NCI-H2227 treated with DMSO at 0.1 percent for 48 hours (cell line): ENCODE data around the gene REST.

Source experiments
- DNase-seq: peaks from one replicate; lab custom pipeline; 2025; lab: John Stamatoyannopoulos, UW

Gene REST

DNA sequence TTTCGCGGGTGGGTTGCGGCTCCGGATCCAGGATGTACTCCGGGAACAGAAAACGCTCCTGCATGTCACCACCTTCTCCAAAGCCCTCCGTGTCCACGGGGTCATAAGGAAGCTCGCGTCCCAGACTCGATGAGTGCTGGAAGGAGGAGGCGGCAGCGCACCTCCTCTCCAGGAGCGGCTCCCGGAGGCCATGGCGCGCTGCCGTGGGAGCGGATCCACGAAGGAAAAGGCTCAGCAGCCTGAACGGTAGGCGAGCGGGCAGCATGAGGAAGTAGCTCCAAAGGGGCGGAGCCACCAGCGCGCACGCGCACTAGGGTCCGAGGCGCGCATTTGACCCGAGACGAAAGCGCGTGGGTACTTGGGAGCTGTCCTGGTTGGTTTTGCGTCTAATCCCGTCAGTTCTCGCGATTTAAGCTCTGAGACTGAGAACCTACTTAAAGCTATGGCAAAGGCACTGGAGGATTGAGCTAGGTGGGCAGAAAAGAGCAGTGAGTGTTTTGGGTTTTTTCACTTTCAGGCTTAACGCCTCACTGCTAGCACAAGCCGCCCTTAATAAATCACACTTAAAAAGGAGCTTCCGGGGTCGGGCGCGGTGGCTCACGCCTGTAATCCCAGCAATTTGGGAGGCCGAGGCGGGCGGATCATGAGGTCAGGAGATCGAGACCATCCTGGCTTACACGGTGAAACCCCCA, 69.8 kb downstream of the REST start, which contains the start of gene NOA1:
TSS of gene NOA1 (minus strand) at position 286 of the 692 bp plus-strand sequence. CDS start at position 265, 21 bp downstream.
- DNase-seq, result peak; percentile 97

DNA sequence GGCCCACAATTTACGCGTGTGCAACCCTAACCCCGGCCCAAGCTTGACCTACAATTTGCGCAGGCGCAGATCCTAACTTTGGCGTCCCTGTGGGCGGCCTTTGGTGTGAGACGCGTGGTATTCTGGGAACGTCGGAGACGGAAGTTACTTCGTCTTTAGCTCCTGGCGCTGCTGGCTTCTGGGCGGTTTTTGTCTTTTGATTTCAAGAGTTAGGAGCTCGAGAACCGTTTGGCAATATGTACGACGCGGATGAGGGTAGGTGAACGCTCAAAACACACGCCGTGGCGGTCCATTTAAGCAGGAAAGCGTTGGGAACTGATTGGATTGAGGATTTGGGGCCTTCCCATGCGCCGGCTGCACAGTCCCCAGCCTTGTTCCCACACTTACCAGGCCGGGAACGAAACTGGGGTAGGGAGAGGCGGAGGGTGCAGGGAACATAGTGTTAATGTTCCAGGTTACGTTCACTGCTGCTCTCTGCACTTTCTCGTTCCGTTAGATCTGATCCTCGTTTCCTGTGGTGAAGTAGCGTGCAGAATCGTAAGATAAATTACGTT, 71.1 kb downstream of the REST start, which contains the start of gene POLR2B:
TSS of gene POLR2B (plus strand) at position 147 of the 554 bp plus-strand sequence. CDS start at position 237, 90 bp downstream.
- peak; percentile 81 for DNase-seq

GRCh38 chr4:56979421-56980072, 71.8 kb downstream of the REST start:
- no peak for DNase-seq

- no peak for DNase-seq
These were observed 74.1 kb downstream of the REST start for GRCh38 chr4:56981795-56982201.

DNA sequence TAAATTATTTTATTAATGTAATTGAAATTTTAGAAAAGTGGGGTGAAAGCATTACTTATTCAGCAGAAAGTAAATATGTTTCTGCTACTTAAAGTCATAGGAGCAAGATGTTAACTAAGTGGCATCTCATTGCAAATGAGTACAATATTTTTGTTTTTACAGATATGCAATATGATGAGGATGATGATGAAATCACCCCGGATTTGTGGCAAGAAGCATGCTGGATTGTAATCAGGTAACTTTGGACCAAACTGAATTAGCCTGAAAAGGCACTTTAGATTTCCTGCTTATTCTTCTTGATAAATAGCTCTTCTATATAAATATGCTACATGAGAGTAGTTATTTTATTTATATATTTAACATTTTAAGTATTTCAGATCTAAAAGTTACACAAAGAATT, 78.5 kb downstream of the REST start:
- no peak for DNase-seq

- no peak for DNase-seq
These were observed 79.3 kb downstream of the REST start for GRCh38 chr4:56986952-56987351.

DNA sequence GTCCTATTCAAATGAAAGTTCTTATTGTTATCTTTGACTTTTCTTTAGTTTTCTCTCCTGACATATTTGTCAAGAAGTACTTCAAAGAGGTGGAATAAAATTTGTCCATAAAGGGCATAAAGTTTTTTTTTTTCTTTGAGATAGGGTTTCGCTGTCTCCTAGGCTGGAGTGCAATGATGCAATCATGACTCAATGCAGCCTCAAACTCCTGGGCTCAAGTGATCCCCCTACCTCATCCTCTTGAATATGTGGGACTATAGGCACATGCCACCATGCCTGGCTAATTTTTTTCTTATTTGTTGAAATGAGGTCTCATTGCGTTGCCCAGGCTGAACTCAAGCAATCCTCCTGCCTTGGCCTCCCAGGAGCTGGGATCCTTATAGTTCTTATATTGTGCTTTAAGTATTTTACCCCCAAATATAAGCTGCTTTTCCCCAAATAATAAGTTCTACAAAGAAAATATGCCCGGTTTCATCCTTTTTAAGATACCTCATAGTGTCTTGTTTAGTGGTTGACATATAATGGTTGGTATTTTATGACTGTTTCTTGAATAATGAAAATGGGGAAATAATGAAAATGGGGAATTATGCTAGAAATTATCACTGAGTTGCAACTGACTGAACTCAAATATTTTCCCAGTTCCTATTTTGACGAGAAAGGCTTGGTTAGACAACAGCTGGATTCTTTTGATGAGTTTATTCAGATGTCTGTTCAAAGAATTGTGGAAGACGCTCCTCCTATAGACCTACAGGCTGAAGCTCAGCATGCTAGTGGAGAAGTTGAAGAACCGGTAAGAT, 82.6 kb downstream of the REST start:
- DNase-seq, result no peak

- DNase-seq, result no peak
These were observed 87.8 kb downstream of the REST start for GRCh38 chr4:56995525-56995924.

DNA sequence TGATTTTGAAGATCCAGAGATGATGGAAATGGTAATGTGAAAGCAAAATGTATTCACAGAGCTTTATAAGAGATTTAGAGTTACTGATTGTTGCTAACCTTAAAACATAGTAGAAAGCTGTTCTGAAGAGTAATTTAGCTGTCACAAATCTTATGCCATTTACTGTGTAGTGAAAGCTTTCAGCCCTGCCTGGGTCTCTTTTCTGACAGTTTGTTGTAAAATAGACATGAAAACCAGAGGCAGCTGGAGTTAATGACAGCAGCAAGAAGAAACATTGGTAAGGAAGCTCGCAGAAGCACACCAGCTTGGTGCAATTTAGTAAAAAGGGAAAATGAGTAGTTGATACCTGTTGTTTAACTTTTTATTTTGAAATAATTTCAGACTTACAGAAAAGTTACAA, 92.1 kb downstream of the REST start:
- DNase-seq, result no peak

- no peak for DNase-seq
These were observed 105.9 kb downstream of the REST start for GRCh38 chr4:57013543-57014120.
